K562 (cell line): ENCODE measurements around the gene DYNLT3. TPM values are rescaled to one million over a fixed set of nuclear protein-coding genes. Genes with fewer than 3 reads are reported as not detected.

Experiments
- BCL6 ChIP-seq: fragments of 250-450 bp; sonication (Bioruptor Pico); IDR thresholded peaks from 2 replicates; pipeline ENCODE4 v1.4.0; 2020
- CREB1 ChIP-seq, 2 experiments: sonication (generic) in 1 of 2; formaldehyde crosslinking in 1 of 2; IDR thresholded peaks; 2 replicates each; pipeline versions ENCODE4 v1.6.1 to v1.8.0; 2012 to 2022; ENCODE audit warnings: inconsistent platforms in 1 of 2, mild to moderate bottlenecking in 1 of 2, missing genetic modification reagents in 1 of 2, moderate library complexity in 1 of 2
- E2F6 ChIP-seq, 2 experiments: IDR thresholded peaks; 2 replicates each; pipeline ENCODE4 v1.6.1; 2011; ENCODE audit warnings: borderline replicate concordance in 1 of 2, control low read depth in 1 of 2, low read depth in 1 of 2, low read length in 1 of 2, mild to moderate bottlenecking in 1 of 2, mixed read lengths in 1 of 2, moderate library complexity in 1 of 2; ENCODE audit not compliant: insufficient read depth in 1 of 2, insufficient read length in 1 of 2, poor library complexity in 1 of 2, severe bottlenecking in 1 of 2; ENCODE audit errors: extremely low read depth in 1 of 2
- KLF6 ChIP-seq: fragments of 250-450 bp; sonication (Bioruptor Pico); IDR thresholded peaks from 2 replicates; pipeline ENCODE4 v1.4.0; 2020; ENCODE audit warnings: mild to moderate bottlenecking, moderate library complexity, borderline replicate concordance
- MAZ ChIP-seq, 2 experiments: fragments of 450-650 bp in 1 of 2; sonication (generic) in 1 of 2; formaldehyde crosslinking; IDR thresholded peaks in 1 of 2; conservative IDR thresholded peaks in 1 of 2; 2 replicates each; pipeline versions ENCODE4 v1.4.0 to v1.5.0; 2020; ENCODE audit warnings: mild to moderate bottlenecking in 1 of 2, missing genetic modification reagents in 1 of 2
- PRDM10 ChIP-seq: fragments of 450-650 bp; IDR thresholded peaks from 2 replicates; pipeline ENCODE4 v1.6.1; 2018; ENCODE audit not compliant: partially characterized antibody
- SMARCA5 ChIP-seq: fragments of 450-650 bp; IDR thresholded peaks from 2 replicates; pipeline ENCODE4 v1.6.1; 2016
- VEZF1 ChIP-seq: fragments of 200-800 bp; sonication (Bioruptor generic); IDR thresholded peaks from 2 replicates; pipeline ENCODE4 v1.6.1; 2017; ENCODE audit warnings: missing genetic modification characterization, missing compliant biosample characterization
- ZC3H11A ChIP-seq: IDR thresholded peaks from 2 replicates; pipeline ENCODE4 v1.6.1; 2012; ENCODE audit warnings: low read depth, low read length, improper control_type of control experiment
- ZKSCAN8 ChIP-seq: fragments of 200-800 bp; sonication (Bioruptor generic); IDR thresholded peaks from 2 replicates; pipeline ENCODE4 v1.6.1; 2016; ENCODE audit warnings: missing genetic modification characterization, missing compliant biosample characterization
- polyA plus RNA-seq, 8 experiments: library from polyadenylated mRNA; depleted of rRNA in 4 of 8; stranded (reverse) in 5 of 8; unstranded in 3 of 8; fragments of >200 nt; fragmentation: Nextera tagmentation in 2 of 8; fragmentation: Illumina TruSeq in 1 of 8; extraction: Ambion mirVana in 2 of 8; extraction: Trizol in 1 of 8; gene quantifications; 2 replicates each; pipeline versions ENCODE4 v1.2.1 to v1.2.3, GENCODE V29; 2011 to 2014; ENCODE audit warnings: inconsistent platforms in 1 of 8, missing spikeins in 1 of 8
- total RNA-seq, 7 experiments: library from RNA; depleted of rRNA in 6 of 7; stranded (reverse); fragments of >200 nt in 6 of 7; fragmentation: Illumina TruSeq in 2 of 7; extraction: Trizol in 2 of 7; gene quantifications; 2 replicates each; pipeline versions ENCODE4 v1.2.1 to v1.2.3, GENCODE V29; 2011 to 2021; ENCODE audit warnings: low replicate concordance in 1 of 7
- TF ChIP-seq, protein P1 (sequence below): fragments of 450-650 bp; formaldehyde crosslinking; IDR thresholded peaks from 2 replicates; pipeline ENCODE4 v1.4.0; 2020; ENCODE audit warnings: mild to moderate bottlenecking, mixed read lengths
- TF ChIP-seq, protein P2 (sequence below): sonication (generic); formaldehyde crosslinking; IDR thresholded peaks from 2 replicates; pipeline ENCODE4 v1.5.0; 2020; ENCODE audit warnings: missing genetic modification reagents

DYNLT3 gene
- total and polyA plus RNA-seq, 9 of the 15 experiments (the other 6 are each of a cell fraction or from before 2014, with no cell fraction given), result 4.5 to 17.5 (median 8.3) TPM

DNA sequence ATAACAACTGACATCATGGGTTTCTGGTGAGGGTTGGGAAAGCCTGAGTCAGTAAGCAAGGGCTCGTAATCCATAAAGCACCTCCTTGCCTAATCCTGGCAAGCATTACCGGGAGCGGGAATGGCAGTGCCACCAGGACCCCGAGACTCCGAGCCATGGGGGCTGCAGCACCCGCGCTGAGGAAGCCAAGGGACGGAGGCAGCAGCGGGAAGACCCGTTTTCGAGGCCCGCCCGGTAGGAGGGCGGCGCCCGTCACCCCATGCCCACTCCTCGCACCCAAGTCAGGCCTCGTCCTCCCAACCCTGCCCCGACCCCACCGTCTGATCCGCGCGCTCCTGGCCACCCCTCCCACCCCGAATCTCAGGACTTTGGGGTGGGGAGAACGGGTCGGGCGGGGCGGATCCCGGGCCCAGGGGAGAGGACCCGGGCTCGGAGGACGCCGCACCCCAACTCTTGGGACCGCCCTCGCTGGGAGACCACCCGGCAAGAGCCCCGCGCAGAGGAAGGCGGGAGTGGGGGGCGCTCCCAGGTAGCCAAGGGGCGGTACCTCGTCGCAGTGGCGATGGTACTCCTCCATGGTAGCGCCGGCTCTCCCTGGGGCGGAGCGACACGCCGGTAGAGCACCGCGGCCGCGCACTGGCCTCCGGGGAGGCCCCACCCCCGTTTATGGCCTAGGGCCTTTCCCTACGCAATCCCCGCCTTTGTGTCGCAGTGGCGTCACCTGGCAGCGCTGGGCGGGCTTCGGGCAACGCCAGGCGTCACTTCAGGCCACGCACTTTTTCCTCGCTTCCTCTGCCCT lies at the start of gene DYNLT3 (continued):
- TF ChIP-seq KLF6 (CRISPR knock-in tag), result no peak
- no peak for TF ChIP-seq ZKSCAN8
- TF ChIP-seq, protein P1, sequence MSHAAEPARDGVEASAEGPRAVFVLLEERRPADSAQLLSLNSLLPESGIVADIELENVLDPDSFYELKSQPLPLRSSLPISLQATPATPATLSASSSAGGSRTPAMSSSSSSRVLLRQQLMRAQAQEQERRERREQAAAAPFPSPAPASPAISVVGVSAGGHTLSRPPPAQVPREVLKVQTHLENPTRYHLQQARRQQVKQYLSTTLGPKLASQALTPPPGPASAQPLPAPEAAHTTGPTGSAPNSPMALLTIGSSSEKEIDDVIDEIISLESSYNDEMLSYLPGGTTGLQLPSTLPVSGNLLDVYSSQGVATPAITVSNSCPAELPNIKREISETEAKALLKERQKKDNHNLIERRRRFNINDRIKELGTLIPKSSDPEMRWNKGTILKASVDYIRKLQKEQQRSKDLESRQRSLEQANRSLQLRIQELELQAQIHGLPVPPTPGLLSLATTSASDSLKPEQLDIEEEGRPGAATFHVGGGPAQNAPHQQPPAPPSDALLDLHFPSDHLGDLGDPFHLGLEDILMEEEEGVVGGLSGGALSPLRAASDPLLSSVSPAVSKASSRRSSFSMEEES (CRISPR knock-in tag), result no peak
- peak; percentile 44 for TF ChIP-seq PRDM10
- TF ChIP-seq BCL6, result no peak
- TF ChIP-seq ZC3H11A, result no peak
- TF ChIP-seq SMARCA5, result no peak
- peak; percentile 84 for TF ChIP-seq CREB1 (IDR thresholded peaks at IDR 0.05)
- peak; percentile 59 for TF ChIP-seq CREB1 (CRISPR knock-in tag; IDR thresholded peaks at IDR 0.05)
- peak; percentile 39; the same call in 1 of the 2 replicates for TF ChIP-seq VEZF1
- TF ChIP-seq, protein P2, sequence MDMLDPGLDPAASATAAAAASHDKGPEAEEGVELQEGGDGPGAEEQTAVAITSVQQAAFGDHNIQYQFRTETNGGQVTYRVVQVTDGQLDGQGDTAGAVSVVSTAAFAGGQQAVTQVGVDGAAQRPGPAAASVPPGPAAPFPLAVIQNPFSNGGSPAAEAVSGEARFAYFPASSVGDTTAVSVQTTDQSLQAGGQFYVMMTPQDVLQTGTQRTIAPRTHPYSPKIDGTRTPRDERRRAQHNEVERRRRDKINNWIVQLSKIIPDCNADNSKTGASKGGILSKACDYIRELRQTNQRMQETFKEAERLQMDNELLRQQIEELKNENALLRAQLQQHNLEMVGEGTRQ, result no peak
- peak; percentile 42 to 74; a peak in 2 of 4 replicates for TF ChIP-seq MAZ (CRISPR knock-in tag; conservative IDR thresholded peaks at IDR 0.05 in 1 of 2, IDR thresholded peaks at IDR 0.05 in 1 of 2)
- TF ChIP-seq E2F6 (IDR thresholded peaks at IDR 0.05; ENCODE audit: borderline replicate concordance in 1 of 2, extremely low read depth in 1 of 2, insufficient read depth in 1 of 2, insufficient read length in 1 of 2, low read depth in 1 of 2, low read length in 1 of 2, poor library complexity in 1 of 2, severe bottlenecking in 1 of 2), result peak; percentile 63 to 83
